Kidney capillary endothelial cell (primary cell): Measurements from ENCODE around the gene NKD1.

ENCODE experiments used
- DNase-seq: peaks from one replicate; pipeline ENCODE4 v3.0.0-alpha.2; 2018; ENCODE audit warnings: low spot score

NKD1 gene

DNA sequence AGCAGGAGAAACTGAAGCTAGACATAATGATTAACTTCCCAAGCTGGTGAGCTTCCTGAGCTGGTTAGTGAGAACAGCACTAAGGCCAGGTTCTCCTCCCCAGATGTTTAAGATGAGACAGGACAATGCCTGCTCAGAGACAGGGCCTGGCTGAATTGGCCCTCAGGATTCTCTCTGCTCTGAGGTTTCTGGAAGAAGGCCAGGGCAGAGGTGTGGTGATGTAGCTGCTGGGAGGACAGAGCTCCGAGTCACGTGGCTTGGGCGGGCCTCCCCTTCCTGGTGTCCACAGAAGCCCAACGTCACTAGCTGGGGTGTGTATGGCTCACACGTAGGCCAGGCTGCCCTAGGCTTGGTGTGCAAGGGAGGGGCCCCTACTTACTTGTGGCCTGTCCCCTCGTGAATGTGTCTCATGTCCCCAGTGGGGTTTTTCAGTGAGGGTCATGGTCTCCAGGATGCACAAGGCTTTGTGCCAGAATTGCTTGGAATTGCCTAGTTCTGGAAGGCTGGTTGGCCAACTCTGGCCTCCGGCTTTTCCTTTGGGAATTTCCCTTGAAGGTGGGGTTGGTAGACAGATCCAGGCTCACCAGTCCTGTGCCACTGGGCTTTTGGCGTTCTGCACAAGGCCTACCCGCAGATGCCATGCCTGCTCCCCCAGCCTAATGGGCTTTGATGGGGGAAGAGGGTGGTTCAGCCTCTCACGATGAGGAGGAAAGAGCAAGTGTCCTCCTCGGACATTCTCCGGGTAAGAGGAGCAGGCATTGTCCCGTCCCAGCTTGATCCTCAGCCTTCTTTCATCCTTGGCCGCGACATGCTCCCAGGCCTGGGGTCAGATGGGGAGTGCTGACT is 148.6 kb downstream of the NKD1 start:
- DNase-seq: no peak

DNA sequence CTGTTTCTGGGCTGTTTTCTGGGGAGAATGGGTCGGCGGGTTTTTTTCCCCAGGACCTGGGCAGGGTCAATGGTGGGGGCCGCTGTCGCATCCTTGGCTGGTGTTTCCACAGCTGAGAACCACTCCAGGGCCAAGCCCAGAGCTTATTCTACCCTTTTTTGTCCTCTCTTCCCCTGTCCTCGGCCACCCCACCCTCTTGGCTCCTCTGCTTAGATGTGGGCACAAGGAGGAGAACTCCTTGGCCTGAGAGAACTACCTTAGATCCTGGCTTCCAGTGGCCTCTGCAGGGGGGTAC is 149.2 kb downstream of the NKD1 start:
- DNase-seq: no peak

DNA sequence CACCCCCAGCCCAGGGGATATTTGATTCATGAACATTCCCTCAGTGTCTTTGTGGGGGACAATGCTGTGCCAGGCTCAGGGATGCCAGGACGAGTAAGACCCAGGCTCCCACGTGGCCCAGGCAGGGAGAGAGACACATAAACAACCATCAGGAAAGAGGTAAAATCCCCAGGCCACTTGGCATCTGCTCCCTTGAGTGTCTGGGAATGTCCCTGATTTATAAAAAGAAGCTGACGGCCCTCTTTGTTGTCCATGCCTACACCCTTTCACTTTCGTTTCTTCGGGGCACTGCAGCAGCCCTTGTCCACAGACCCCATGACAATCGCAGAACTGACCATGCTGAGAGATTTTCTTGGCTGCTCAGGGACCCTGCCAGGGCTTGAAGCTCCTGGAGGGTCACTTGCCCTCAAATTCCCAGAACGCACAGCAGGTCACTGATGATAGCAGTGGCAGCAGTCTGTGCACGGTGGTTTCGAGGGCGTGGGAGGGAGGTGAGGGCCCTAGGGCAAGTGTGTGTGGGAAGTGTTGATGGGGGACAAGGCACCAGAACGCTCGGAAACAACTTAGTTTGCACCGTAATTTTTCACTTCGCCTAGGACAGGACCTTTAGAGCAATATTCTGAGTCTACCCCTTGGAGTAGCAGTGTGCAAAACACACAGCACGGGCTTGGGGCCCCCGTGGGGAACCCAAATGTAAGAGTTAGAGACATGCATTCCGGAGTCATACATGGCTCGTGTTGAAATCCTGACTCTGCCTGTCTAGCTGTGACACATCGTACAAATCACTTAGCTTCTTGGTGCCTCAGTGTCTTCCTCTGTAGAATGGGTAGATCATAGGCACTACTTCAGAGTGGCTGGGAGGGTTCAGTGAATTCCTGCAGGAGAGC is 149.9 kb downstream of the NKD1 start:
- DNase-seq: no peak
